NCI-H2196 (cell line): Measurements from ENCODE around the gene SMIM26.

Experiments
- DNase-seq: peaks from one replicate; lab custom pipeline; 2025; ENCODE audit not compliant: unreplicated experiment; lab: John Stamatoyannopoulos, UW

Gene SMIM26

GRCh38 chr20:18578581-18578980, 11.3 kb downstream of the SMIM26 start:
- no peak for DNase-seq

GRCh38 chr20:18580012-18580411, 12.8 kb downstream of the SMIM26 start:
- DNase-seq: no peak

GRCh38 chr20:18585134-18585533, 17.9 kb downstream of the SMIM26 start:
- DNase-seq: no peak

DNA sequence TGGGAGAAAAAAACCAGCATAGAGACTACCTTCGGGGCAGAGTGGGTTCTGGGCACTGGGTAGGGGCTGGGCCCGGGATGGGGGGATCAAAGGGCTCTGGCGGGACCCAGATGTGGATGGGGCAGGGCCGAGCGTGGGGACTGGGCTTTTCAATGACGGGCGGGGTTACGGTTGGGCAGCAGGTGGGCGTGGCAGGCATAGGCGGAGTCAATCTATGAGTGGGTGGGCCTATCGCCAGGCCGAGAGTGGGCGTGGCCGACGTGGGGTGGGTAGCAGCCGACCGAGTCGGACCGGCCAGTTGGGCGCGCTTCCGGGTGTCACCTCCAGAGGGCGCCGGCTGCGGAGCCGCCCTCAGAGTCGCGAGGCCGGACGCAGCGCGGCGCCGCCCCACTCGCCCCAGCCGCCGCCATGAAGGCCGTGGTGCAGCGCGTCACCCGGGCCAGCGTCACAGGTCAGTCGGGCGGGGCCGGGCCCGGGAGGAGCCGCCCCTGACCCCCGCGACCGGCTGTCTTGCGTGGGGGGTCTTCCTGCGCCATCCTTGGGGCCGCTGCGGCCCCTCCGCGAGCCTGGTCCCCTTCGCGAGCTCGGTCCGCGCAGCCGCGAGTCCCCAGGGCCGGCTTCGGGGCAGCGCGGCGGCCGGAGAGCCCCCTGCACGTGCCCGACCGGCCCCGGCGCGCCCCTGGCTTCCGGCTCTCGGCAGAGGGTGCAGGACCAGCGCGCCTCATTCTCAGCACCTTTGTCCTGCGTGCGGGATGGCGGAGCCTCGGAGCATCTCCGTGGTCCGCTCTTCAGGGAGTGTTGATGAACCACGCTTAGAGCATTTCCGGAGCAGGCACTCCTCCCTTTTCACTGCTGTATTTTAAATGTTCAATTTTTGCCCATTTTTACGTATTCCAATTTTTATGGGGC, 20.7 kb downstream of the SMIM26 start, which contains the start of gene DTD1:
Gene DTD1, plus strand, starts transcription at position 390 of the 909 bp plus-strand sequence. Its CDS starts 19 bp downstream, at position 409.
- DNase-seq: peak; percentile 96

DNA sequence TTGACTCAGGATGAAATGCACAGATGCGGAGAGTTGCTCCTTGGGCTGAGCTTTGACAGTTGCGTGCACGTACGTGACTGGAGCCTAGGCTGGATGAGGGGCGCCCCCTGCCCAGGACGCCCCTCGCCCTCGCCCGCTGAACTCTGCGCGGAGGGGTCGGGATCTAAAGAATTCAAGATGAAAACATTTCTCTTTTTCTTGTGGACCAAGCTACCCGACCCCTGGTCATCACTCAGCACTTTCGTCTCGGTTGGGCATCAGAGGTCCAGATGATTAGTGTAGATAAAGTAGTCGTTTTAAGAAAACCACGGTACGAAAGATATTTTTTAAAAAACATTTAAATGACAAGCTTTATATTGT, 21.3 kb downstream of the SMIM26 start:
- no peak for DNase-seq

- no peak for DNase-seq
Measured at GRCh38 chr20:18589941-18590674, 22.9 kb downstream of the SMIM26 start.

DNA sequence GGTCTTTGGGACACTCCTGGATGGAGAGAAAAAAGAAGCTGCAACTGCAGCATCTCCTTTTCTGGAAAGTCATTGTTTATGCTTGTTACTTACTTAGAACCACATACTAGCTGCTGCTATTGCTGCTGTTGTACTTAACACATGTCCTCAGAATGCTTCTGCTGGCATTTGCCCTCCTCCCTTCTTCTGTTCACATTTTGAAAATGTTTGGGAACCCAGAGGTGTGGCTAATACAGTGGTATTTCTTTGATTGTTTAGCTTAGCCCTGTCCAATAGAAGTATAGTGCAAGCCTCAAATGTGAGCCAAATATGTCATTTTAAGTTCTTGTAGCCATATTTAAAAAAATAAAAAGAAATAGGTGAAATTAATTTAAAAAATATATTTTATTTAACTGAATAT, 29.0 kb downstream of the SMIM26 start:
- DNase-seq: no peak

- no peak for DNase-seq
Measured at GRCh38 chr20:18609741-18610140, 42.5 kb downstream of the SMIM26 start.

DNA sequence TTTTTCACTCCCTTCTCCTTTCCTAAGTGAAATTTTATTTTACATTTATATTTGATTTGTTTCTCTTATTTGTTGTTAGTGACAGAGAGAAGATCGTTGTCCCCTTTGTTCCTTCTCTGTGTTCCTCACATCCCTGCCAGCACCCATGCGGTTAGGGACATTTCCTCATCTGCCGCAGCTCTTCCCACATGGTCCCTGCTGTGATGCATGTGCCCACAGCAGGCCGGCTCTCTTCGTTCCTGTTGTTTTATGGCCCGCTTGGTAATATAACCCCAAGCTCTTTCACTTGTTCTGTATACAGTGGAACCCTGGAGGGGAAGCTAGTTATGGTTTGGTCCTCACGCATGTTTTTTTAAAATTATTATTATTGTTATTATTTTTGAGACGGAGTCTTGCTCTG, 44.3 kb downstream of the SMIM26 start:
- no peak for DNase-seq

DNA sequence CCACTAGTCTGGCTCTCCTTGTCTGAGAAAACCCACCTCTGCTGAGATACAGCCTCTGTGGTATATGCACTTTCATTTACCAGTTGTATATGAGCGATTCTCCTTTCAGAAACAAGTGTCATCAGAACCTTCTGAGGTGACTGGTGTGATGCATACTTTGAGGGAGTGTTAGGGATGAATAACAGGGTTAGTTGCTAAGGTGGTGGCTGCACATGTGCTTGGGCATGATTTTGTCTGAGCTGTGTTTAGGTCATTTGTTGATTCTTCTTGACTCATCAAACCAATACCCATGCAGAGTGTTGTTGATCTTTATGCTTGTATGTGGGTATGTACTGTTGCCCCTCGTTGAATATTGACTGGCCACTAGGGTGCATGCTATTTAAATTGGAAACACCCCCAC, 46.3 kb downstream of the SMIM26 start:
- DNase-seq: no peak

DNA sequence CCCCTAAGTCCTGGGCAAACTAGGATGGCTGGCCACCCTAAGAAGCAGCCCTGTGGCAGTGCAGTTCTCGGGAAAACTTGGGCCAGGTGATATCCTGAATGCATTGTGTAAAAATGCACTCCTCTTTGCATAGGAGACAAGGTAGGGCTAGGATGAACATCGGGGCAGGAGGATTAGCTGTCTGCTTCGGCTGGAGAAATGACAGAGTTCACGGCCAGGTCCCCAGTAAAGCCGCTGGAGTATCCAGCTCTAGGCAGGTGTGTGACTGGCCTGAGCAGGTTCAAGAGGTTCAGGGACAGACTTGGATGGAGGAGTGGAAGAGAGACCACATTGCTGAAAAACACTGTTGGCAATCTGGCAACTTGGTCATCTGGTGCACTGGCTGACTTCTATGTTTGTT, 47.0 kb downstream of the SMIM26 start:
- no peak for DNase-seq

DNA sequence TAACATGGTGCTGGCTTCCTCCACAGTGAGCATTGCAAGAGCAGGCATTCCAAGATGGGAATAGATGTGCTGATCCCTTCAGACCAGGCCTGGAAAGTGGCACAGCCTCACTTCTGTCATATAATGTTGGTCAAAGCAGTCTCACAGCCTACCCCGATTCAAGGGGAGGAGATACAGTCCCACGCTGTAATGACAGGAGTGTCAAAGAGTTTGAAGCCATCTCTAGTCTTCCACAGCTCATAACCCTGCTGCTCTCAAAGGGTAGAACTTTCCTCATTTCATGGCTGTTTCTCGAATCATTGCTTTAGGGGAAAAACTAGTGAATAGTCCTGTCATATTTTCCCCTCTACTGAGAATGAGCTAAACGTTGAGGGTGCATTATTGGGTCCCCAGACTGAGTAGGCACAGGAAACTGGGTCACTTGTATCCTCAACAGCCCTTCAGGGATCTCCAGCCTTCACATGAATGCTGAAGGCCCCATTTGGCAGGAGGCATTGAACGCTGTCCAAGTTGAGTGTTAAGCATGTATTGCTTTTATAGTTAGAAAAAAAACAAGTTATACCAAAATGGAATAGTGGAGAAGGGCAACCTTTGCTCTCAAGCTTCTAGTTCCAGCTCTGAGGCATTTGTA, 47.9 kb downstream of the SMIM26 start:
- no peak for DNase-seq
